Lower lobe of right lung (tissue), 2 donors: ENCODE data around the gene FRAS1. TPM values are rescaled to one million over a fixed set of nuclear protein-coding genes. Genes with fewer than 3 reads are reported as not detected.

Experiments used
- ATAC-seq, 2 donors: fragments of 200-7000 bp; cut with Tn5 transposase; one replicate each; pipeline ENCODE4 v1.9.1; 2020 to 2022; ENCODE audit warnings: mild to moderate bottlenecking in 2 of 2, moderate library complexity in 2 of 2
- DNase-seq: peaks from one replicate; pipeline ENCODE4 v3.0.0-alpha.2; 2020
- H3K27ac ChIP-seq: fragments of 200-600 bp; one replicate; pipeline ENCODE4 v1.8.0; 2022
- H3K27me3 ChIP-seq: fragments of 200-600 bp; one replicate; pipeline ENCODE4 v1.8.0; 2022; ENCODE audit warnings: low read depth
- H3K36me3 ChIP-seq: fragments of 200-600 bp; one replicate; pipeline ENCODE4 v1.8.0; 2022; ENCODE audit warnings: mild to moderate bottlenecking
- H3K4me1 ChIP-seq: fragments of 200-600 bp; one replicate; pipeline ENCODE4 v1.8.0; 2022
- H3K4me3 ChIP-seq: fragments of 200-600 bp; one replicate; pipeline ENCODE4 v1.8.0; 2022; ENCODE audit warnings: mild to moderate bottlenecking
- H3K9me3 ChIP-seq: fragments of 200-600 bp; one replicate; pipeline ENCODE4 v1.8.0; 2022
- CTCF ChIP-seq: fragments of 200-600 bp; IDR thresholded peaks from one replicate; pipeline ENCODE4 v1.8.0; 2022; ENCODE audit warnings: antibody characterized with exemption, mild to moderate bottlenecking
- intact Hi-C: fragments of 100-400 bp; cut with DNase I; formaldehyde crosslinking; loops from one replicate; pipeline ENCODE4 v1.11.0; 2022
- total RNA-seq: library from RNA; stranded (reverse); fragmentation: NEBNext Ultra II Directional; extraction: Animal tissue kit (Norgen Biotek cat#: 25700); gene quantifications from one replicate; pipeline ENCODE4 v1.2.1, GENCODE V29; 2021
- donor health status: DM: no; HTN: yes; CAD: no; lungs with severe emphysema.

Gene FRAS1
- total RNA-seq, 1 donor from 2014 or later, result 9.2 TPM

- no peak for TF ChIP-seq CTCF
- no peaks in the 10 kb centered on the region for H3K27me3 ChIP-seq
- no peak overlapping the region for H3K4me3 ChIP-seq
- ATAC-seq, result no peak
- intact Hi-C loops, result no loop called here
- H3K36me3 ChIP-seq, result no peaks in the 10 kb centered on the region
- no peak for DNase-seq
- H3K4me1 ChIP-seq, result no peaks in the 10 kb centered on the region
- no peaks in the 10 kb centered on the region for H3K9me3 ChIP-seq
- no peak overlapping the region for H3K27ac ChIP-seq
These were observed 384.6 kb downstream of the FRAS1 start for GRCh38 chr4:78441756-78442155.

- DNase-seq (no peak), ATAC-seq (no peak)
- TF ChIP-seq CTCF, result no peak
- intact Hi-C loops, result no loop called here
- H3K36me3 ChIP-seq, result no peaks in the 10 kb centered on the region
- no peaks in the 10 kb centered on the region for H3K4me1 ChIP-seq
- no peak overlapping the region for H3K27ac ChIP-seq
- no peaks in the 10 kb centered on the region for H3K9me3 ChIP-seq
- H3K4me3 ChIP-seq, result no peak overlapping the region
- no peaks in the 10 kb centered on the region for H3K27me3 ChIP-seq
These were observed 389.5 kb downstream of the FRAS1 start for GRCh38 chr4:78446619-78447018.

GRCh38 chr4:78451407-78451806 lies 394.3 kb downstream of the FRAS1 start:
- Histone ChIP-seq H3K27ac (no peak overlapping the region), H3K4me1 (no peaks in the 10 kb centered on the region), H3K9me3 (no peaks in the 10 kb centered on the region), H3K4me3 (no peak overlapping the region), H3K27me3 (no peaks in the 10 kb centered on the region), H3K36me3 (no peaks in the 10 kb centered on the region)
- no peak for TF ChIP-seq CTCF
- intact Hi-C loops, result no loop called here
- ATAC-seq, result no peak
- DNase-seq, result no peak

GRCh38 chr4:78454016-78454415 lies 396.9 kb downstream of the FRAS1 start:
- intact Hi-C loops, result no loop called here
- Histone ChIP-seq H3K4me3 (no peak overlapping the region), H3K27ac (no peak overlapping the region), H3K9me3 (no peaks in the 10 kb centered on the region), H3K36me3 (no peaks in the 10 kb centered on the region), H3K4me1 (no peaks in the 10 kb centered on the region), H3K27me3 (no peaks in the 10 kb centered on the region)
- ATAC-seq (no peak), DNase-seq (no peak)
- no peak for TF ChIP-seq CTCF

GRCh38 chr4:78457751-78458150 lies 400.6 kb downstream of the FRAS1 start:
- Histone ChIP-seq H3K9me3 (no peaks in the 10 kb centered on the region), H3K27ac (no peak overlapping the region), H3K4me1 (no peaks in the 10 kb centered on the region), H3K36me3 (no peaks in the 10 kb centered on the region), H3K4me3 (no peak overlapping the region), H3K27me3 (no peaks in the 10 kb centered on the region)
- DNase-seq (no peak), ATAC-seq (no peak)
- intact Hi-C loops, result no loop called here
- no peak for TF ChIP-seq CTCF

GRCh38 chr4:78459327-78459726 lies 402.2 kb downstream of the FRAS1 start:
- DNase-seq, result no peak
- Histone ChIP-seq H3K9me3 (no peaks in the 10 kb centered on the region), H3K4me1 (no peaks in the 10 kb centered on the region), H3K27ac (no peak overlapping the region), H3K36me3 (no peaks in the 10 kb centered on the region), H3K27me3 (no peaks in the 10 kb centered on the region), H3K4me3 (no peak overlapping the region)
- intact Hi-C loops, result no loop called here
- ATAC-seq, result no peak
- TF ChIP-seq CTCF, result no peak
